PC-3 (cell line): ENCODE measurements around the gene JARID2.

Source experiments
- CTCF ChIP-seq: fragments of 300-600 bp; sonication (generic); conservative IDR thresholded peaks from 2 replicates; pipeline ENCODE4 v1.5.1; 2017; ENCODE audit warnings: antibody characterized with exemption, low read depth, mild to moderate bottlenecking, low read length
- EZH2 ChIP-seq: fragments of 300-600 bp; sonication (generic); IDR thresholded peaks from one replicate; pipeline ENCODE4 v1.6.1; 2017; ENCODE audit warnings: antibody characterized with exemption, mild to moderate bottlenecking, low read length; ENCODE audit not compliant: unreplicated experiment
- EZH2phosphoT487 ChIP-seq: fragments of 300-600 bp; sonication (generic); IDR thresholded peaks from 2 replicates; pipeline ENCODE4 v1.6.1; 2018; ENCODE audit warnings: mild to moderate bottlenecking, antibody characterized with exemption, low read length, borderline replicate concordance

DNA sequence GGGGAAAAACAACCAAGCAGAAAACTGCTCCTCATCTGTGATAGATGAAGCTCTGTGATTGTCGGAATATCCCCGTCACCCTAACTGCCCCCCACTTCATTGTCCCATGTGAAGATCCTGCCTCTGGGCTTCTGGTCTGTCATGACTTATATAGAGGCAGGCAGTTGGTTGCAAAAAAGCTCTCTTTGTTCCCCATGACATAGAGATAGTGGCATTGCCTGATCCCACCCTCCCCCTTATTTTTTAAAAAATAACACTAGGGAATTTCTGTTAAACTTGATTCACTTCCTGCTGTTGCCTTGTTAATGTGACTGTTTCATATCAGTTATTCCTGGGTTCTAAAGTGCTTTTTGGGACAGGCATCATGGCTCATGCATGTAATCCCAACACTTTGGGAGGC lies 203.1 kb downstream of the JARID2 start:
- no peak for TF ChIP-seq CTCF
- no peak for TF ChIP-seq EZH2
- no peak for TF ChIP-seq EZH2phosphoT487
